GM12892 (cell line): ENCODE measurements around the gene STK10.

ENCODE experiments used
- POLR2A ChIP-seq: IDR thresholded peaks from 2 replicates; pipeline ENCODE4 v1.6.1; 2011; ENCODE audit warnings: low read depth, low read length, control low read depth
- POLR2AphosphoS5 ChIP-seq: IDR thresholded peaks from 2 replicates; pipeline ENCODE4 v1.6.1; 2011; ENCODE audit warnings: low read depth, low read length, control low read depth

DNA sequence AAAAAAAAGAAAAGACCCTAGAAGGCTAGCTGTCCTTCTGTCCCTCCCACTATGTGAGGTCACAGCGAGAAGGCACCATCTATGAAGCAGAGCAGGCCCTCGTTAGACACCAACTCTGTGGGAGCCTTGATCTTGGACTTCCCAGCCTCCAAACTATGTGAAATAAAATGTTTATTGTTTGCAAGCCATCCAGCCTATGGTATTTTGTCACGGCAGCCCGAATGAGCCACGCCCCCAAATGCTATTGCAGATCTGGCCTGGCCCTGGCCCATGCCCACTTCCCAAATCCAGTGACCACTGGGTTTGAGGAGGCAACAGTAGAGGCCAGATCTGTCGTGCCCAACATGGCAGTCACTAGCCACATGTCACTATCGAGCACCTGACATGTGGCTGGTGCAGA, 10.8 kb downstream of the STK10 start:
- TF ChIP-seq POLR2A (no peak), POLR2AphosphoS5 (no peak)
